ENCODE results near the gene CACNB4.

The CACNB4 gene

GRCh38 chr2:151843691-151844061, 255.2 kb downstream of the CACNB4 start:
- DNase-seq = no peak

- no peak for DNase-seq
Observed at GRCh38 chr2:151842830-151843690, 255.8 kb downstream of the CACNB4 start.

GRCh38 chr2:151841047-151841424, 257.8 kb downstream of the CACNB4 start:
- no peak for DNase-seq

- DNase-seq = no peak
Observed at GRCh38 chr2:151840216-151841046, 258.4 kb downstream of the CACNB4 start.

- DNase-seq = no peak
Observed at GRCh38 chr2:151837926-151838325, 260.9 kb downstream of the CACNB4 start.

- DNase-seq = no peak
Observed at GRCh38 chr2:151833984-151834383, 264.9 kb downstream of the CACNB4 start.

GRCh38 chr2:151830961-151831360, 267.9 kb downstream of the CACNB4 start:
- DNase-seq = no peak

- no peak for DNase-seq
Observed at GRCh38 chr2:151828890-151829324, 269.9 kb downstream of the CACNB4 start.

GRCh38 chr2:151828143-151828889, 270.5 kb downstream of the CACNB4 start, which contains the start of gene ARL5A:
ARL5A (minus strand) TSS chr2:151828421; CDS start chr2:151828176, 245 bp downstream.
- peak; percentile 92 for DNase-seq

- DNase-seq = no peak
Observed at GRCh38 chr2:151827564-151828142, 271.2 kb downstream of the CACNB4 start.

GRCh38 chr2:151826737-151827157, 272.1 kb downstream of the CACNB4 start:
- DNase-seq = no peak

GRCh38 chr2:151824886-151825285, 274.0 kb downstream of the CACNB4 start:
- no peak for DNase-seq

GRCh38 chr2:151823651-151824050, 275.2 kb downstream of the CACNB4 start:
- no peak for DNase-seq

GRCh38 chr2:151819920-151820319, 278.9 kb downstream of the CACNB4 start:
- no peak for DNase-seq

- DNase-seq = no peak
Observed at GRCh38 chr2:151817929-151818328, 280.9 kb downstream of the CACNB4 start.

GRCh38 chr2:151816843-151817242, 282.0 kb downstream of the CACNB4 start:
- DNase-seq = no peak

- no peak for DNase-seq
Observed at GRCh38 chr2:151815821-151816489, 282.9 kb downstream of the CACNB4 start.

- DNase-seq = no peak
Observed at GRCh38 chr2:151810489-151810888, 288.4 kb downstream of the CACNB4 start.

GRCh38 chr2:151809073-151809383, 289.8 kb downstream of the CACNB4 start:
- DNase-seq = no peak

GRCh38 chr2:151808258-151809072, 290.4 kb downstream of the CACNB4 start:
- no peak for DNase-seq

- no peak for DNase-seq
Observed at GRCh38 chr2:151805961-151806360, 292.9 kb downstream of the CACNB4 start.
